OCI-LY1 (cell line): ENCODE data around the gene GSTM1.

Source experiments
- EZH2 ChIP-seq: fragments of 200-600 bp; sonication (generic), shearing (Covaris generic); IDR thresholded peaks from 2 replicates; pipeline ENCODE4 v1.8.0; 2017; ENCODE audit warnings: borderline replicate concordance, mixed run types, mild to moderate bottlenecking, antibody characterized with exemption, low read length, moderate library complexity, mixed read lengths
- TF ChIP-seq, protein P1 (sequence below): fragments of 200-600 bp; sonication (generic), shearing (Covaris generic); IDR thresholded peaks from 2 replicates; pipeline ENCODE4 v1.5.1; 2017; ENCODE audit warnings: mild to moderate bottlenecking, antibody characterized with exemption, low read length, moderate library complexity, mixed read lengths

DNA sequence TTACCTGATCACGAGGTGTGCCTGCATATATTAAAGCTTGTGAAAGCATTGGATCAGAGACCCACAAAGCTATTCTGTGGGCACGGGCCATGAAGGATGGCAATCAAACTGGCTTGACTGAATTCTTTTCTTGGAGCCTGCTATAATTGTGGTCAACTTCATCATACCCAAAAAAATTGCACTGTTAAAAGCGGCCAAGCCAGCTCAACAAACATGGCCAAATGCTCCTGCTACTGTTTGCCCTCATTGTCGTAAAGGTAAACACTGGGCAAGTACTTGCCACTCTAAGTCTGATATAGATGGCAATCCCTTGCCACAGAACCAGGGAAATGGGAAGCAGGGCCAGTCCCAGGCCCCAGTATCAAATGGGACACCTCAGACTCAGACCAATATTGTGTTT lies 17.8 kb downstream of the GSTM1 start:
- TF ChIP-seq, protein P1, sequence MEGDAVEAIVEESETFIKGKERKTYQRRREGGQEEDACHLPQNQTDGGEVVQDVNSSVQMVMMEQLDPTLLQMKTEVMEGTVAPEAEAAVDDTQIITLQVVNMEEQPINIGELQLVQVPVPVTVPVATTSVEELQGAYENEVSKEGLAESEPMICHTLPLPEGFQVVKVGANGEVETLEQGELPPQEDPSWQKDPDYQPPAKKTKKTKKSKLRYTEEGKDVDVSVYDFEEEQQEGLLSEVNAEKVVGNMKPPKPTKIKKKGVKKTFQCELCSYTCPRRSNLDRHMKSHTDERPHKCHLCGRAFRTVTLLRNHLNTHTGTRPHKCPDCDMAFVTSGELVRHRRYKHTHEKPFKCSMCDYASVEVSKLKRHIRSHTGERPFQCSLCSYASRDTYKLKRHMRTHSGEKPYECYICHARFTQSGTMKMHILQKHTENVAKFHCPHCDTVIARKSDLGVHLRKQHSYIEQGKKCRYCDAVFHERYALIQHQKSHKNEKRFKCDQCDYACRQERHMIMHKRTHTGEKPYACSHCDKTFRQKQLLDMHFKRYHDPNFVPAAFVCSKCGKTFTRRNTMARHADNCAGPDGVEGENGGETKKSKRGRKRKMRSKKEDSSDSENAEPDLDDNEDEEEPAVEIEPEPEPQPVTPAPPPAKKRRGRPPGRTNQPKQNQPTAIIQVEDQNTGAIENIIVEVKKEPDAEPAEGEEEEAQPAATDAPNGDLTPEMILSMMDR, result no peak
- TF ChIP-seq EZH2, result no peak
